ENCODE data around the gene CPVL. TPM values are rescaled to one million over a fixed set of nuclear protein-coding genes. Genes with fewer than 3 reads are reported as not detected.

Gene CPVL
- total and polyA plus RNA-seq, 2 of the 8 experiments (the other 6 are each of a cell fraction or from before 2014, with no cell fraction given), result 40.0 to 55.0 TPM

- H3K27ac ChIP-seq (ENCODE audit: low read depth, low read length), result no peak overlapping the region
These were observed 104.3 kb downstream of the CPVL start for GRCh38 chr7:29041991-29042390.

More at GRCh38 chr7:29041991-29042390, 104.3 kb downstream of the CPVL start:
- no peak overlapping the region for H4K5ac ChIP-seq (ENCODE audit: insufficient read length, low read depth, low read length)
- 97% methylated on average over 4 of the region's 4 CpGs; no CpG with 5 or more reads in 1 of the 2 experiments for WGBS, 2 experiments (ENCODE audit: extremely low coverage in 1 of 2, insufficient coverage in 1 of 2, insufficient read length in 1 of 2, insufficient replicate concordance in 2 of 2, low coverage in 1 of 2, low lambda C conversion rate in 2 of 2, missing lambda C conversion rate in 1 of 2)
- H2BK20ac ChIP-seq (ENCODE audit: low read length), result no peak overlapping the region
- no peak overlapping the region for H3K4me3 ChIP-seq (ENCODE audit: extremely low read depth in 1 of 4, insufficient read depth in 2 of 4, low read depth in 3 of 4, low read length in 4 of 4)
- H2BK12ac ChIP-seq (ENCODE audit: low read depth, low read length), result no peak overlapping the region
- no peak overlapping the region for H2BK5ac ChIP-seq (ENCODE audit: low read depth, low read length)
- H3K79me1 ChIP-seq (ENCODE audit: low read depth, low read length), result no peaks in the 10 kb centered on the region
- H2AK5ac ChIP-seq (ENCODE audit: low read depth, low read length), result no peak overlapping the region; the same call in 1 of the 2 replicates
- no peak for FAIRE-seq
- no peak overlapping the region for H2AFZ ChIP-seq (ENCODE audit: low read length)
- H3K23me2 ChIP-seq (ENCODE audit: low read depth, low read length), result no peaks in the 10 kb centered on the region
- no peak for DNase-seq (ENCODE audit: low read depth in 1 of 2, low spot score in 2 of 2)
- ChIA-PET CTCF (ENCODE audit: partially characterized antibody) (interaction anchor here (0.6 to 2.4 kb wide), 6 partner anchors 9 to 258 kb away, joined by 3 to 9 read pairs (median 4); no protein-coding TSS in a partner anchor), POLR2A (ENCODE audit: partially characterized antibody) (interaction anchor here (1.0 to 1.2 kb wide), 2 partner anchors 9 to 49 kb away, joined by 3 to 4 read pairs; no protein-coding TSS in a partner anchor)
- H3K14ac ChIP-seq (ENCODE audit: insufficient read length), result no peak overlapping the region
- no peak overlapping the region for H3K9ac ChIP-seq (replicated peaks in 1 of 4; ENCODE audit: extremely low read depth in 1 of 4, low read depth in 3 of 4, low read length in 3 of 4)
- no peaks in the 10 kb centered on the region for H3K9me3 ChIP-seq (ENCODE audit: insufficient read depth in 2 of 2, low read depth in 1 of 2, low read length in 1 of 2)
- H4K20me1 ChIP-seq (replicated peaks in 1 of 2; ENCODE audit: control insufficient read depth in 1 of 2, insufficient read depth in 2 of 2, low read length in 2 of 2), result no peaks in the 10 kb centered on the region
- H3K4me1 ChIP-seq (replicated peaks in 1 of 4; ENCODE audit: control insufficient read depth in 3 of 4, insufficient read depth in 4 of 4, low read length in 3 of 4), result peaks cover 1 to 15% (median 8%) of the 10 kb centered on the region in 4 experiments; a peak in 2 of 7 replicates
- H3K36me3 ChIP-seq (ENCODE audit: control insufficient read depth in 2 of 4, insufficient read depth in 4 of 4, low read length in 3 of 4), result no peaks in the 10 kb centered on the region
- H4K8ac ChIP-seq (ENCODE audit: extremely low read depth, insufficient read depth, low read length), result no peak overlapping the region
- H3K56ac ChIP-seq (replicated peaks; ENCODE audit: insufficient read length, low read depth, low read length), result no peak overlapping the region
- H3K18ac ChIP-seq (ENCODE audit: extremely low read depth, low read length), result no peak overlapping the region
- no peak overlapping the region for H3K4ac ChIP-seq (replicated peaks; ENCODE audit: insufficient read length, low read depth, low read length)
- no peak for TF ChIP-seq GABPA (IDR thresholded peaks at IDR 0.05; ENCODE audit: borderline replicate concordance, insufficient read depth, low read length)
- no peaks in the 10 kb centered on the region for H3K27me3 ChIP-seq (replicated peaks in 1 of 4; ENCODE audit: control insufficient read depth in 3 of 4, extremely low read depth in 1 of 4, insufficient read depth in 3 of 4, low read length in 3 of 4)
- H2BK120ac ChIP-seq (replicated peaks; ENCODE audit: low read depth, low read length), result no peak overlapping the region
- H3K23ac ChIP-seq (ENCODE audit: insufficient read length), result no peak overlapping the region
- no peak overlapping the region for H3K4me2 ChIP-seq (ENCODE audit: insufficient read depth in 1 of 2, low read depth in 2 of 2, low read length in 2 of 2)
- H3K79me2 ChIP-seq (ENCODE audit: control insufficient read depth in 1 of 2, insufficient read depth in 2 of 2, low read length in 2 of 2), result no peaks in the 10 kb centered on the region
- no peak overlapping the region for H4K91ac ChIP-seq (replicated peaks; ENCODE audit: insufficient read length, low read length)
- no peak overlapping the region for H2BK15ac ChIP-seq (ENCODE audit: low read length)

All from H1 (cell line).